NT2/D1 (cell line): ENCODE results near the gene SNRNP70.

Experiments used
- SUZ12 ChIP-seq: IDR thresholded peaks from 2 replicates; pipeline ENCODE4 v1.6.1; 2011; ENCODE audit not compliant: insufficient read length, insufficient read depth; ENCODE audit errors: extremely low read depth
- ZNF274 ChIP-seq: IDR thresholded peaks from 2 replicates; pipeline ENCODE4 v1.6.1; 2011; ENCODE audit warnings: mild to moderate bottlenecking, low read depth, low read length

GRCh38 chr19:49097453-49098288, 12.4 kb downstream of the SNRNP70 start:
- TF ChIP-seq ZNF274 (no peak), SUZ12 (no peak)
